ENCODE measurements around the gene SLC6A18.

DNA sequence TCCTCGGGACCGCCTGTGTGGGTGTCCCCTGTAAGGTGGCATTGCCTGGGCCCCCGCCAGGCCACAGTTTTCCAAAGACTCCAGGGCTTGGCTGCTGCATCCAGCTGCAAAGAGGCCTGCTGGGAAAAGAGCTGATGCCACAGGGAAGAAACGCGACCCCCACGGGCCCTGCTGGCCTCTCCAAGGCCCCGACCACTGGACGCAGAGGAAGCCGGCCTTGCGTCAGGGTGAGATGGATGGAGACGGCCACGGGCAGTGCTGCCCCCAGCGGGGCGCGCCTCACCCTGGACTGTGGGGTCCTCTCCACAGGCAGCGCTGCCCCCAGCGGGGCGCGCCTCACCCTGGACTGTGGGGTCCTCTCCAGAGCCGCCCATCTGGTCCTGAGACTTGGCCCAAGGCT lies 45.1 kb upstream of the SLC6A18 start:
- TF ChIP-seq, protein P1, sequence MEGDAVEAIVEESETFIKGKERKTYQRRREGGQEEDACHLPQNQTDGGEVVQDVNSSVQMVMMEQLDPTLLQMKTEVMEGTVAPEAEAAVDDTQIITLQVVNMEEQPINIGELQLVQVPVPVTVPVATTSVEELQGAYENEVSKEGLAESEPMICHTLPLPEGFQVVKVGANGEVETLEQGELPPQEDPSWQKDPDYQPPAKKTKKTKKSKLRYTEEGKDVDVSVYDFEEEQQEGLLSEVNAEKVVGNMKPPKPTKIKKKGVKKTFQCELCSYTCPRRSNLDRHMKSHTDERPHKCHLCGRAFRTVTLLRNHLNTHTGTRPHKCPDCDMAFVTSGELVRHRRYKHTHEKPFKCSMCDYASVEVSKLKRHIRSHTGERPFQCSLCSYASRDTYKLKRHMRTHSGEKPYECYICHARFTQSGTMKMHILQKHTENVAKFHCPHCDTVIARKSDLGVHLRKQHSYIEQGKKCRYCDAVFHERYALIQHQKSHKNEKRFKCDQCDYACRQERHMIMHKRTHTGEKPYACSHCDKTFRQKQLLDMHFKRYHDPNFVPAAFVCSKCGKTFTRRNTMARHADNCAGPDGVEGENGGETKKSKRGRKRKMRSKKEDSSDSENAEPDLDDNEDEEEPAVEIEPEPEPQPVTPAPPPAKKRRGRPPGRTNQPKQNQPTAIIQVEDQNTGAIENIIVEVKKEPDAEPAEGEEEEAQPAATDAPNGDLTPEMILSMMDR (IDR thresholded peaks at IDR 0.05; ENCODE audit: low read depth, low read length): no peak
- no peak for TF ChIP-seq EZH2phosphoT487 (IDR thresholded peaks at IDR 0.05; ENCODE audit: low read depth)

Data from OCI-LY3 (cell line).